HG03520 (cell line): ENCODE measurements around the gene ACOT7.

Source experiments
- ATAC-seq: cut with Tn5 transposase; IDR thresholded peaks from one replicate; pipeline ENCODE4 v1.9.1; 2021; ENCODE audit warnings: mild to moderate bottlenecking, moderate library complexity; ENCODE audit not compliant: unreplicated experiment

ACOT7 gene

GRCh38 chr1:6424619-6425593, 31.3 kb upstream of the ACOT7 start, which contains the start of gene ESPN:
Gene ESPN (plus strand): TSS chr1:6424776. CDS start chr1:6424956, 180 bp downstream.
- no peak for ATAC-seq

- no peak for ATAC-seq
These were observed 30.5 kb upstream of the ACOT7 start for GRCh38 chr1:6424000-6424565.

- ATAC-seq = no peak
These were observed 29.9 kb upstream of the ACOT7 start for GRCh38 chr1:6423321-6423999.

GRCh38 chr1:6421266-6421665, 27.7 kb upstream of the ACOT7 start:
- no peak for ATAC-seq

- ATAC-seq = no peak
These were observed 27.0 kb upstream of the ACOT7 start for GRCh38 chr1:6420454-6421042.

- ATAC-seq = no peak
These were observed 26.4 kb upstream of the ACOT7 start, which contains the start of gene HES2 for GRCh38 chr1:6419804-6420453. Gene HES2 (minus strand): TSS chr1:6419919. CDS start chr1:6419820, 99 bp downstream.

GRCh38 chr1:6419397-6419803, 25.8 kb upstream of the ACOT7 start:
- ATAC-seq = no peak

- ATAC-seq = no peak
These were observed 25.3 kb upstream of the ACOT7 start for GRCh38 chr1:6418668-6419396.

GRCh38 chr1:6417961-6418667, 24.5 kb upstream of the ACOT7 start:
- ATAC-seq = no peak

- ATAC-seq = no peak
These were observed 23.3 kb upstream of the ACOT7 start for GRCh38 chr1:6416906-6417305.

GRCh38 chr1:6416295-6416656, 22.7 kb upstream of the ACOT7 start:
- ATAC-seq = no peak

GRCh38 chr1:6414881-6415626, 21.5 kb upstream of the ACOT7 start:
- ATAC-seq = no peak

GRCh38 chr1:6414443-6414844, 20.9 kb upstream of the ACOT7 start:
- no peak for ATAC-seq

GRCh38 chr1:6412896-6413295, 19.3 kb upstream of the ACOT7 start:
- ATAC-seq = no peak

GRCh38 chr1:6410248-6410893, 16.8 kb upstream of the ACOT7 start:
- no peak for ATAC-seq

- no peak for ATAC-seq
These were observed 16.2 kb upstream of the ACOT7 start for GRCh38 chr1:6409733-6410132.

GRCh38 chr1:6409053-6409452, 15.5 kb upstream of the ACOT7 start:
- ATAC-seq = no peak

GRCh38 chr1:6408023-6408422, 14.5 kb upstream of the ACOT7 start:
- ATAC-seq = no peak
